Panc1 (cell line): Measurements from ENCODE around the gene ZNF883.

Experiments used
- POLR2AphosphoS5 ChIP-seq: IDR thresholded peaks from 2 replicates; pipeline ENCODE4 v1.6.1; 2012; ENCODE audit warnings: mild to moderate bottlenecking, low read depth, low read length, moderate library complexity
- REST ChIP-seq, 2 experiments: IDR thresholded peaks; 2 replicates each; pipeline ENCODE4 v1.6.1; 2011 to 2012; ENCODE audit warnings: low read depth in 2 of 2, control low read depth in 1 of 2, low read length in 1 of 2, mild to moderate bottlenecking in 1 of 2, moderate library complexity in 1 of 2; ENCODE audit not compliant: insufficient read depth in 1 of 2
- SIN3A ChIP-seq: IDR thresholded peaks from 2 replicates; pipeline ENCODE4 v1.6.1; 2012; ENCODE audit warnings: low read depth, mild to moderate bottlenecking, low read length, moderate library complexity, borderline replicate concordance; ENCODE audit not compliant: insufficient read depth
- TF ChIP-seq, protein P1 (sequence below): fragments of 450-650 bp; IDR thresholded peaks from 2 replicates; pipeline ENCODE4 v1.5.1; 2017; ENCODE audit warnings: mild to moderate bottlenecking

- TF ChIP-seq, protein P1, sequence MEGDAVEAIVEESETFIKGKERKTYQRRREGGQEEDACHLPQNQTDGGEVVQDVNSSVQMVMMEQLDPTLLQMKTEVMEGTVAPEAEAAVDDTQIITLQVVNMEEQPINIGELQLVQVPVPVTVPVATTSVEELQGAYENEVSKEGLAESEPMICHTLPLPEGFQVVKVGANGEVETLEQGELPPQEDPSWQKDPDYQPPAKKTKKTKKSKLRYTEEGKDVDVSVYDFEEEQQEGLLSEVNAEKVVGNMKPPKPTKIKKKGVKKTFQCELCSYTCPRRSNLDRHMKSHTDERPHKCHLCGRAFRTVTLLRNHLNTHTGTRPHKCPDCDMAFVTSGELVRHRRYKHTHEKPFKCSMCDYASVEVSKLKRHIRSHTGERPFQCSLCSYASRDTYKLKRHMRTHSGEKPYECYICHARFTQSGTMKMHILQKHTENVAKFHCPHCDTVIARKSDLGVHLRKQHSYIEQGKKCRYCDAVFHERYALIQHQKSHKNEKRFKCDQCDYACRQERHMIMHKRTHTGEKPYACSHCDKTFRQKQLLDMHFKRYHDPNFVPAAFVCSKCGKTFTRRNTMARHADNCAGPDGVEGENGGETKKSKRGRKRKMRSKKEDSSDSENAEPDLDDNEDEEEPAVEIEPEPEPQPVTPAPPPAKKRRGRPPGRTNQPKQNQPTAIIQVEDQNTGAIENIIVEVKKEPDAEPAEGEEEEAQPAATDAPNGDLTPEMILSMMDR, result no peak
- TF ChIP-seq POLR2AphosphoS5 (no peak), REST (IDR thresholded peaks at IDR 0.05; ENCODE audit: insufficient read depth in 1 of 2, low read depth in 2 of 2, low read length in 1 of 2) (no peak), SIN3A (no peak)
These were observed 72.6 kb downstream of the ZNF883 start for GRCh38 chr9:112939418-112939817.
